Anterior cingulate cortex (tissue), 58 donors: ENCODE measurements around the gene CLEC10A.
A peak's percentile ranks its signal among the peaks of the same experiment; 100 is the strongest.
"Not testable (repeated sequence)": the region's sequence is repeated elsewhere in the genome, so short reads cannot be mapped to it uniquely, and the experiment has no call there.

Experiments
- DNase-seq, 58 donors: peaks; one replicate each; lab custom pipeline; 2025; lab: John Stamatoyannopoulos, UW

Gene CLEC10A

DNA sequence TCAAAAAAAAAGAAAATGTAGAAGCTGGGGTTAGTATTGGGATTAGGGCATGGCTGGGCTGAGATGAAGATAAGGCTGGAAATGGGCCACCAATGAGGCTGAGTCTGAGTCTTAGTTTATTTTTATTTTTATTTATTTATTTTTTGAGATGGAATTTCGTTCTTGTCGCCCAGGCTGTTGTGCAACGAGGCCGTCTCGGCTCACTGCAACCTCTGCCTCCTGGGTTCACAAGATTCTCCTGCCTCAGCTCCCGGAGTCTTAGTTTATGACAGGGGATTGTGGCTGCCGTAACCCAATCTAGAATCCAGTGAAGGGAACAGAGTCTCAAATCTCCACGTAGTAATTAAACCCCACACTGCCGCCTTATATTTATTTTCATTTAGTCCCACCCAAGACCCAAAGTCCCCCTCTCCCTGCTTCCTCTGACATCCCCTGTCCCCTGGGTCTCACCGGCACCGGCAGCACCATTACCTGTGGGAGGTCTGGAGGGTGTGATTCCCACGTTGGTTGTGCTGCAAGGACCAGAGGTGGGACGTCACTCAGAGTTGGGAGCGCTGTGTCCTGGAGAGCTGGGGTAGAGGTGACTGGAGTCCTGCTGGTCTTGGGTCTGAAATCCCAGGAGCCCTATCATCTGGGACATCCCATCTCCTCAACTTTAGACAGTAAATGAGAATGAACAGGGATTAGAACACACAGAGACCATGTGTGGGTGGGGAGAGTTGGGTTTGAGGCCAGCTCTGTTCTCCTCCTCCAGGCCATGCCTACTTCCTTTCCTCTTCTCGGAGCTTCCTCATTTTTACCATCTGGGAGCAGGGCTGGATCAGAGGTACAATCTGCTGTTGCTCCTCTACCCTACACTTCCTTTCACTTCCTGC lies at the start of gene CLEC10A:
TSS of gene CLEC10A (minus strand) at position 671 of the 875 bp plus-strand sequence. CDS start 1,439 bp downstream, outside the sequence.
- DNase-seq = no peak

- no peak for DNase-seq
These were observed 49.3 kb upstream of the CLEC10A start for GRCh38 chr17:7129311-7129710.

GRCh38 chr17:7128160-7128559 lies 48.1 kb upstream of the CLEC10A start:
- no peak for DNase-seq

- not testable (repeated sequence) for DNase-seq
These were observed 47.5 kb upstream of the CLEC10A start for GRCh38 chr17:7127501-7127900.

DNA sequence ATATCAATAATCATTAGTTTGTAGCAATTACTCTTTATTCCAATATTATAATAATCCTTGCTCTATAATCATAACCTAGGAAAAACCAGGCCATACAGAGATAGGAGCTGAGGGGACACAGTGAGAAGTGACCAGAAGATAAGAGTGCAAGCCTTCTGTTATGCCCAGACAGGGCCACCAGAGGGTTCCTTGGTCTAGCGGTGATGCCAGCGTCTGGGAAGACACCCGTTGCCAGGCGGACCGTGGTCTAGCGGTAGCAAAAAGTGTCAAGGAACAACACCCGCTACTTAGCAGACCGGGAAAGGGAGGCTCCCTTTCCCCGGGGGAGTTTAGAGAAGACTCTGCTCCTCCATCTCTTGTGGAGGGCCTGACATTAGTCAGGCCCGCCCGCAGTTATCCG lies 46.3 kb upstream of the CLEC10A start:
- not testable (repeated sequence) for DNase-seq

GRCh38 chr17:7124923-7125322 lies 44.9 kb upstream of the CLEC10A start:
- DNase-seq = no peak

DNA sequence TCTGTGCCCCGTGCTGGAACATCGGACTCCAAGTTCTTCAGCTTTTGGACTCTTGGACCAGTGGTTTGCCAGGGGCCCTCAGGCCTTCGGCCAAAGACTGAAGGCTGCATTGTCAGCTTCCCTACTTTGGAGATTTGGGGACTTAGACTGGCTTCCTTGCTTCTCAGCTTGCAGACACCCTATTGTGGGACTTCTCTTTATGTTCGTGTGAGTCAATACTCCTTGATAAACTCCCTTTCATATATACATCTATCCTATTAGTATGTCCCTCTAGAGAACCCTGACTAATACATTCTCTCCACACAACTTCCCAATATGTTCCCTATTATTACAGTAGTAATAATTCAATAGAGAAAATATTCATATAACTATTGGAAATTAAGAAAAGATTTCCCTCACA lies 43.8 kb upstream of the CLEC10A start:
- no peak for DNase-seq

DNA sequence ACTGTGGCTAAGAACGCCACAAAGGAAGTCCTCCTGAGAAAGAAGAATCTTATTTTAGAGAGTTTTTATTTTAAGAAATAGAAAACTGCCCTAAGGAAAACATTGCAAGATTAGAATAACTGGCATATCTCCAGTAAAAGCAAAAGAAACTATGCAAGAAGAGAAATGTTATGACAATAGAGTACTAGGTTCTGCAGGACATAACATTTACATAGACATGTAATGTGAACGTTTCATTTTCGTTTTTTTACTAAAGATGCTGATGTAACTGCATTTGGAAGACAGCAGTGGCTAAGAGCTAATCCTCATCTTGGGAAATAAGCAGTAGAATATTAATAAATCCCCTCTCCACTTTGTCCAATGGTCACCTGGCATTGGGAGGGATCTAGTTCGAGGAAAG lies 42.3 kb upstream of the CLEC10A start:
- DNase-seq = no peak

GRCh38 chr17:7120635-7121034 lies 40.6 kb upstream of the CLEC10A start:
- DNase-seq = not testable (repeated sequence)

DNA sequence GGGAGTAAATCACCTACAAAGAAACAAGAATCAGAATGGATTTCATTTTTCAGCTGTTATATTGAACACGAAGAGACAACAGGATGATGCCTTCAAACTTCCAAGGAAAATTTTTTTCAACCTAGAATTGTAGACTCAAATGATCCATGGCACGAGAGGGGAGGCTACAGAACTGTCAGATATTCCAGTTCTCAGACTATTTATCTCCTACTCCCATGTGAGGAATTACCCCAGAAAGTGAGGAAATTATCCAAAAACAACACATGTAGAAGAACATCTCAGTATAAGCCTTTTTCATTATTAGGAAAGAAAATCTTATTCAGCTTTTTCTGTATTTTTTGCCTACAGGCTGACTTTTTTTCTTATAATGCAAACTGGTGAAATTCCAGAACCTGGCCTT lies 40.1 kb upstream of the CLEC10A start:
- DNase-seq = no peak

DNA sequence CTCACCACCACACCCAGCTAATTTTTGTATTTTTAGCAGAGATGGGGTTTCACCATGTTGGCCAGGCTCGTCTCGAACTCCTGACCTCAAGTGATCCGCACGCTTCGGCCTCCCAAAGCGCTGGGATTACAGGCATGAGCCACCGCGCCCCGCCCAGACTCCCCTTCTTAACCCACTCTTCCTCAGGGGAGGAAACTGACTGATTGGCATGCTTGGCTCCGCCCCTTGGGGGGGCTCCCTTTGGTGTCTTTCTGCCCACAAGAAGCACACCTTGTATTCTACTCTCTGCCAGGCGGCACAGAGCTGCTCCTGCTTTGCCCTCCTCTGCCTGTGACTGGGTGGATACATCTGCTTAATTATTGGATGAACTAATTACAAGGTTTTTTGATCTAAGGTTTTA lies 39.3 kb upstream of the CLEC10A start:
- no peak for DNase-seq

DNA sequence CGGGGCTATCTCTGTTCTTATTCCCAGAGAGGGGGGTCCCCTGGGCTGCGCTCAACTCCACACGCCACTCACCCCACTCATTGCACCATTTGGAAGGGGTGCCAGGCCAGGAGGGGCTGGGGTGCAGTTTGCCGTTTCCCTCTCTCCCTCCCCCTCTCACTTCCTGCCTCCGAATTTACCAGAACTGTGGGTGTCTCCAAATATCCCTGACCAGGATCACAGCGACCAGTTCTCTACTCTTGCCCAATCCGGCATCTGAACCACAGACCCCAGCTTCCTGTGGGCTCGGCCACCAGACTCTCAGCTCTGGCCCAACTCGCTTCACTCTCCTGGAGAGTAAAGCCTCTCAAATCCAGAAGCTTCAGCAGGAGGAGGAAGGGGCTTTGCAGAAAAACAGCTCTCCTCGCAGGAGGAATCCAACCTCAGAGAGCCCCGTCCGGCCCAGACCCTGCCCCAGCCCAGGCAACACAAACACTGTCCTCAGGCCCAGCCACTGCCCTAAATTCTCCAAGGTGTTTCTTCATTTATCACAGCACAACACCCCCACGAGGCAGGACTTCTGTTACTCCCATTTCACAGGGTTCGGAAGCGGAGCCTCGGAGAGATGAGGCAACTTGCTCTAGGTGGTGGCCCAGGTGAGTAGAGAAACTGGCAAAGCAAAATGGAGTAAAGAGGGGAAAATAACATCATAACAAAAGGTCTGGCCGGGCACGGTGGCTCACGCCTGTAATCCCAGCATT lies 35.0 kb upstream of the CLEC10A start:
- peak in 12 of 58 donors; percentile 9 to 42 (median 30) for DNase-seq

GRCh38 chr17:7114241-7114874 lies 34.3 kb upstream of the CLEC10A start, which contains the start of gene ASGR2:
TSS of gene ASGR2 (minus strand) at chr17:7114822. CDS start at chr17:7114240, 582 bp downstream.
- DNase-seq = no peak

GRCh38 chr17:7113273-7114071 lies 33.4 kb upstream of the CLEC10A start:
- no peak for DNase-seq

DNA sequence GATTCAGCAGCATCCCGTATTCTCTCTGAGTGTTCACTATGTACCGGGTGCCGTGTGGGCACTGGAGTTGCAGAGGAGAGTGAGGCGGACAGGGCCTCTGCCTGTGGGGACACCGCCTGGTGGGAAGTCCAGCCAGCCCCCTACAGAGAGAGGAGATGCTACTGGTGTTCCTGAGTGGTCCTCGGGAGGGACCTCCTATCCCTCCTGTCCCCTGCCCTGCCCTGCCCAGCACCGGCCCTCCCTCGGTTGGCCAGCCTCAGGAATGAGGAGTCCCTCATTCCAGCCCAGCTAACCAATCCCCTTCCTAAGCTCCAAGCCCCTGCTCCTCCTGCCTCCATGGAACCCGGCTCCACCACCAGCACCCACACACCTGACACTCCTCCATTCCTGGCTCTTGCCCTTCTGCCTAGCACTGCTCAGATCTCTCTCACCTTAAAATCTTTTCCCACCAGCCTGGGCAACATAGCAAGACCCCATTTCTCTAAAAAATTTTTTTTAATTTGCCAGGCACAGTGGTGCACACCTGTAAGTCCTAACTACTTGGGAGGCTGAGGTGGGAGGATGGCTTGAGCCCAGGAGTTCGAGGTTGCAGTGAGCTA lies 32.6 kb upstream of the CLEC10A start:
- no peak for DNase-seq

DNA sequence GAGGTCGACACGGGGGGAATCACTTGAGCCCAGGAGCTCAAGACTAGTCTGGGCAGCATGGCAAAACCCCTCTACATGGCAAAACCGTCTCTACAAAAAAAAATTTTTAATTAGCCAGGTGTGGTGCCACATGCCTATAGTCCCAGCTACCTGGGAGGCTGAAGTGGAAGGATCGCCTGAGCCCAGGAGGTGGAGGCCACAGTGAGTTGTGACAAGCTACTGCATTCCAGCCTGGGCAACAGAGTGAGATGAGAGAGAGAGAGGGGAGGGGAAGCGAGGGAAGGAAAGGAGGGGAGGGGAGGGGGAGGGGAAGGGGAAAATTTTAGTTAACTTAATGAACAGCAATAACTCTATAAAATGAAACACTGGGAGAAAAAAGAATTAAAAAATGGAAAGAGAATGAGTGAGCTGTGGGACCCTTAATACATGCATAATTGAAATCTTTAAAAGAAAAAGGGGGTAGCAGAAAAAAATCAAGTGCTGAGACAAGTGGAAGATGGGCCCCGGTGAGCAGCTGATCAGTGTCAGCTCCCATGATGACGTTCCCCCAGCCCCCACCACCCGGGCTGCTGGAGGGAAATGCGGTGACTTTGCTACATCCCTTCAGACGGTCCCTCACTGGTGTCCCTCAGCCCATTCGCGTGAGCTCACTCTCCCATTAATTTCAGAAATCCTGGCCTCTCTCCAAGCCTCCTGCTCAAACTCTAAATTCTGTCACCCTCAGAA lies 31.9 kb upstream of the CLEC10A start:
- no peak for DNase-seq

DNA sequence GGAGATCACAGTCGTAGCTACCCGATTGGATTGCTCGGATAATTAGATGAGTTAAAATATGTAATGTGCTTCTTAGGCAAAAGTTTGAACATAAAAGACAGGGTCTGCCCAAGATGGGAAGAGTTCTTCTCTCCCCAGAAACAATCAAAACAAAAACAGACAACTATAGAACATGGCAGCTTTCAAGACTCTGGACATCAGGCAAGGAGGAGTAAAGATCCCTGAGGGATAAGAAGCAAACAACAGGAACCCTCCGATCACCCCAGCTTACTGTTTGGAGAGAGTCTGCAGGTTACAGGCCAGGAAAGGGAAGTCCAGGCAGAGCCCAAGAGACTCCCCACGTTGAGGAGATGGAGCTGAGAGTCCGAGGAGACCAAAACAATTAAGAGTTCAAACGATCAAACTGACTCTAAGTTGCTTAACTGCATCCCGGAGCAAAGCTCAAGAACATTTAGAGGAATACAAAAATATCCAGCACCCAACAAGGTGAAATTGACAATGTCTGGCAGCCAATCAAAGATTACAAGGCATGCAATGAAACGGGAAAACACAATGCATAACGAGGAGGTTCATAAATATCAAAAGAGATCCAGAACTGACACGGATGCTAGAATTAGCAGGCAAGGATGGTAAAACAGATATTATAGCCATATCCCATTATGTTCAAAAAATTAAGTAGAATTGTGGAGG lies 30.7 kb upstream of the CLEC10A start:
- DNase-seq = no peak
